ENCODE data around the gene RNH1. TPM values are rescaled to one million over a fixed set of nuclear protein-coding genes. Genes with fewer than 3 reads are reported as not detected.

The RNH1 gene
- total RNA-seq, 1 experiment from 2014 or later, result 288 TPM

DNA sequence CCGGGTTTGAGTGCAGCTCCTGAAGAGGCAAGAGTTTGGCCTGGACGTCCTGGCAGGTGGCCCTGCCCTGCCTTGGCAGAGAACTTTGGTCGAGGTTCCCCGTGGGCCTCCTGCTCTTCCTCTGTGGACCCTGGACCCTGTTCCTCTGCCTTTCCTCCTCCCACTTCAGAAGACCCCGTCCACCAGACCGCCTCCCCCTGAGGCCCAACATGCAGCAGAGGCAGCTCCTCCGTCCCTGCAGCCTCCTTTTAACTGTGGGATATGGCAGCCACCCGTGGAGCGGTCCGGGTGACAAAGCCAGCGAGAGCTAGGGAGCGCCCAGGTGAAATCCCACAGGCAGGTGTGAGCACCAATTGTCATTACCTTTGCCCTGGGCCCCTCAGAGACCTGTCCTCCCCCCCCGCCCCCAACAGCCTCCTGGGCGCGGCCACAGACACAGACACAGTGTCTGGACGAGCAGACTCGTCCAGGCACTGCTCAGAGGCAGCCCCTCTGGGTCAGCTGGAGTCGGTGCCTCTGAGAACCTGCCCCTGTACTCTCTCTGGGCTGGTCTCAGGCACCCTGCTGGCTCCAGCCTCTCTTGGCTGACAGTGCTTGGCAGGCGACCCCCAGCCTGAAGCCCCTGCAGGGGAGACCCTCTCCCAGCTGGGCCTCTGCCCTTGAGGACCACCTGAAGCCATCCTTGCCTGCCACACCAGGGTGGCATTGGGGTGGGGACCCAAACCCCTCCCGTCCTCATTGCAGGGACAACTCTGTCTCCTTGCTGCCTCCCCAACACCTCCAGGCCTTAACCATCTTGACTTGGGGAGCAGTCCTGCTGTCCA lies 61.1 kb downstream of the RNH1 start:
- TF ChIP-seq, protein P1, sequence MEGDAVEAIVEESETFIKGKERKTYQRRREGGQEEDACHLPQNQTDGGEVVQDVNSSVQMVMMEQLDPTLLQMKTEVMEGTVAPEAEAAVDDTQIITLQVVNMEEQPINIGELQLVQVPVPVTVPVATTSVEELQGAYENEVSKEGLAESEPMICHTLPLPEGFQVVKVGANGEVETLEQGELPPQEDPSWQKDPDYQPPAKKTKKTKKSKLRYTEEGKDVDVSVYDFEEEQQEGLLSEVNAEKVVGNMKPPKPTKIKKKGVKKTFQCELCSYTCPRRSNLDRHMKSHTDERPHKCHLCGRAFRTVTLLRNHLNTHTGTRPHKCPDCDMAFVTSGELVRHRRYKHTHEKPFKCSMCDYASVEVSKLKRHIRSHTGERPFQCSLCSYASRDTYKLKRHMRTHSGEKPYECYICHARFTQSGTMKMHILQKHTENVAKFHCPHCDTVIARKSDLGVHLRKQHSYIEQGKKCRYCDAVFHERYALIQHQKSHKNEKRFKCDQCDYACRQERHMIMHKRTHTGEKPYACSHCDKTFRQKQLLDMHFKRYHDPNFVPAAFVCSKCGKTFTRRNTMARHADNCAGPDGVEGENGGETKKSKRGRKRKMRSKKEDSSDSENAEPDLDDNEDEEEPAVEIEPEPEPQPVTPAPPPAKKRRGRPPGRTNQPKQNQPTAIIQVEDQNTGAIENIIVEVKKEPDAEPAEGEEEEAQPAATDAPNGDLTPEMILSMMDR (IDR thresholded peaks at IDR 0.05; ENCODE audit: unreplicated experiment), result no peak
- no peak overlapping the region for H3K27ac Mint-ChIP-seq (ENCODE audit: low read depth, unreplicated experiment)
- ChIA-PET CTCF (interaction anchor here (0.8 to 1.1 kb wide), 2 partner anchors 50 to 82 kb away, joined by 3 read pairs; no protein-coding TSS in a partner anchor), POLR2A (interaction anchor here (0.7 to 6.0 kb wide), 5 partner anchors 23 to 236 kb away, joined by 3 to 75 read pairs (median 7); partner anchors contain the start of genes PKP3 and RNH1)
- H3K9me3 Mint-ChIP-seq (ENCODE audit: unreplicated experiment), result no peaks in the 10 kb centered on the region
- H3K4me3 Mint-ChIP-seq (ENCODE audit: unreplicated experiment), result no peak overlapping the region
- peaks cover 4% of the 10 kb centered on the region for H3K36me3 Mint-ChIP-seq (ENCODE audit: insufficient read depth, unreplicated experiment)
- peaks cover 10% of the 10 kb centered on the region for H3K4me1 Mint-ChIP-seq (ENCODE audit: insufficient read depth, unreplicated experiment)
- BruUV-seq (replicated peaks), result no TSS peak
- intact Hi-C loops (cut with micrococcal nuclease), result loop anchor here (5.0 kb wide), 2 partner anchors 39 to 239 kb away; partner anchors contain the start of genes BET1L and RIC8A
- H3K27me3 Mint-ChIP-seq (ENCODE audit: insufficient read depth, unreplicated experiment), result no peaks in the 10 kb centered on the region
- DNase-seq (ENCODE audit: unreplicated experiment), result no peak

Other genes with a start within 250 kb of the RNH1 start
- not detected in 2 replicates for gene NLRP6, start 228.8 kb downstream of the RNH1 start, total RNA-seq (2022)
- gene PGGHG, start 218.1 kb downstream of the RNH1 start, total RNA-seq (2022), result 6.3 and 8.5 TPM in 2 replicates
- not detected in 2 replicates for gene IFITM5, start 207.7 kb downstream of the RNH1 start, total RNA-seq (2022)
- 288 and 314 TPM in 2 replicates for gene IFITM2, start 199.4 kb downstream of the RNH1 start, total RNA-seq (2022)
- gene IFITM1, start 193.2 kb downstream of the RNH1 start, total RNA-seq (2022), result 1.8 and 4.8 TPM in 2 replicates
- gene IFITM3, start 186.4 kb downstream of the RNH1 start, total RNA-seq (2022), result 415 and 497 TPM in 2 replicates
- 20.0 and 25.9 TPM in 2 replicates for gene B4GALNT4, start 137.7 kb downstream of the RNH1 start, total RNA-seq (2022)
- 129 and 177 TPM in 2 replicates for gene PKP3, start 113.0 kb downstream of the RNH1 start, total RNA-seq (2022)
- gene SIGIRR, start 92.2 kb downstream of the RNH1 start, total RNA-seq (2022), result 6.2 and 7.7 TPM in 2 replicates
- gene ANO9, start 65.2 kb downstream of the RNH1 start, total RNA-seq (2022), result 7.2 and 9.4 TPM in 2 replicates
- gene PTDSS2, start 57.0 kb downstream of the RNH1 start, total RNA-seq (2022), result 28.2 and 29.4 TPM in 2 replicates
- 115 and 123 TPM in 2 replicates for gene HRAS, start 28.3 kb upstream of the RNH1 start, total RNA-seq (2022)
- 0.54 and 0.75 TPM in 2 replicates for gene LRRC56, start 30.3 kb upstream of the RNH1 start, total RNA-seq (2022)
- 6.1 and 8.0 TPM in 2 replicates for gene LMNTD2, start 53.5 kb upstream of the RNH1 start, total RNA-seq (2022)
- 11.4 and 13.3 TPM in 2 replicates for gene RASSF7, start 53.7 kb upstream of the RNH1 start, total RNA-seq (2022)
- 29.9 and 31.8 TPM in 2 replicates for gene PHRF1, start 69.2 kb upstream of the RNH1 start, total RNA-seq (2022)
- 7.7 and 9.5 TPM in 2 replicates for gene IRF7, start 108.7 kb upstream of the RNH1 start, total RNA-seq (2022)
- not detected in 2 replicates for gene CDHR5, start 117.7 kb upstream of the RNH1 start, total RNA-seq (2022)
- not detected in 2 replicates for gene SCT, start 119.9 kb upstream of the RNH1 start, total RNA-seq (2022)
- gene DRD4, start 130.0 kb upstream of the RNH1 start, total RNA-seq (2022), result 0.44 and 1.3 TPM in 2 replicates
- gene DEAF1, start 188.0 kb upstream of the RNH1 start, total RNA-seq (2022), result 46.8 and 54.1 TPM in 2 replicates
- gene TMEM80, start 188.6 kb upstream of the RNH1 start, total RNA-seq (2022), result 12.2 and 12.8 TPM in 2 replicates
- 109 and 119 TPM in 2 replicates for gene EPS8L2, start 199.0 kb upstream of the RNH1 start, total RNA-seq (2022)
- 93.8 and 137 TPM in 2 replicates for gene TALDO1, start 240.2 kb upstream of the RNH1 start, total RNA-seq (2022)